Measurements from ENCODE around the gene DRG2. TPM values are rescaled to one million over a fixed set of nuclear protein-coding genes. Genes with fewer than 3 reads are reported as not detected.

The DRG2 gene
- total RNA-seq, 1 experiment from 2014 or later, result 47.9 TPM

GRCh38 chr17:18122990-18123753, 35.4 kb downstream of the DRG2 start:
- no peak for DNase-seq
- Histone ChIP-seq H3K4me1 (no peaks in the 10 kb centered on the region), H3K27me3 (replicated peaks; ENCODE audit: control insufficient read depth, insufficient read depth, low read length) (no peaks in the 10 kb centered on the region), H3K4me3 (ENCODE audit: low read depth, low read length) (no peak overlapping the region), H3K9me3 (peaks cover 9% of the 10 kb centered on the region; the same call in 1 of the 2 replicates), H3K36me3 (ENCODE audit: control insufficient read depth, insufficient read depth, low read length) (no peaks in the 10 kb centered on the region)
- Mint-ChIP-seq H3K27ac (ENCODE audit: unreplicated experiment) (no peak overlapping the region), H3K4me1 (ENCODE audit: low read depth, unreplicated experiment) (no peaks in the 10 kb centered on the region), H3K9me3 (ENCODE audit: unreplicated experiment) (no peaks in the 10 kb centered on the region), H3K36me3 (ENCODE audit: insufficient read depth, unreplicated experiment) (no peaks in the 10 kb centered on the region), H3K4me3 (ENCODE audit: unreplicated experiment) (no peak overlapping the region), H3K27me3 (ENCODE audit: insufficient read depth, unreplicated experiment) (peaks cover 4% of the 10 kb centered on the region)
- ChIA-PET POLR2A (no interaction called here), CTCF (no interaction called here)
- intact Hi-C loops (cut with micrococcal nuclease; ENCODE audit: unreplicated experiment), result no loop called here
- TF ChIP-seq CTCF (IDR thresholded peaks at IDR 0.05; ENCODE audit: insufficient read depth in 1 of 2, low read depth in 1 of 2, low read length in 1 of 2, severe bottlenecking in 1 of 2, unreplicated experiment in 1 of 2), result no peak
- no TSS peak for BruUV-seq (replicated peaks)

- H3K27me3 ChIP-seq (replicated peaks; ENCODE audit: control insufficient read depth, insufficient read depth, low read length), result no peaks in the 10 kb centered on the region
- no peak overlapping the region for H3K27ac Mint-ChIP-seq (ENCODE audit: unreplicated experiment)
- POLR2A ChIA-PET, result no interaction called here
- peaks cover 4% of the 10 kb centered on the region for H3K27me3 Mint-ChIP-seq (ENCODE audit: insufficient read depth, unreplicated experiment)
- H3K9me3 Mint-ChIP-seq (ENCODE audit: unreplicated experiment), result no peaks in the 10 kb centered on the region
- H3K36me3 ChIP-seq (ENCODE audit: control insufficient read depth, insufficient read depth, low read length), result no peaks in the 10 kb centered on the region
- no TSS peak for BruUV-seq (replicated peaks)
- CTCF ChIA-PET, result no interaction called here
- no peaks in the 10 kb centered on the region for H3K36me3 Mint-ChIP-seq (ENCODE audit: insufficient read depth, unreplicated experiment)
- H3K4me1 Mint-ChIP-seq (ENCODE audit: low read depth, unreplicated experiment), result no peaks in the 10 kb centered on the region
- H3K4me1 ChIP-seq, result no peaks in the 10 kb centered on the region
- H3K4me3 ChIP-seq (ENCODE audit: low read depth, low read length), result no peak overlapping the region
- H3K9me3 ChIP-seq, result peaks cover 8% of the 10 kb centered on the region; the same call in 1 of the 2 replicates
- intact Hi-C loops (cut with micrococcal nuclease; ENCODE audit: unreplicated experiment), result no loop called here
- no peak for TF ChIP-seq CTCF (IDR thresholded peaks at IDR 0.05; ENCODE audit: insufficient read depth in 1 of 2, low read depth in 1 of 2, low read length in 1 of 2, severe bottlenecking in 1 of 2, unreplicated experiment in 1 of 2)
- DNase-seq, result no peak
- no peak overlapping the region for H3K4me3 Mint-ChIP-seq (ENCODE audit: unreplicated experiment)
Observed at GRCh38 chr17:18124345-18125126, 36.8 kb downstream of the DRG2 start.

GRCh38 chr17:18129041-18129502, 41.3 kb downstream of the DRG2 start:
- no peaks in the 10 kb centered on the region for H3K9me3 Mint-ChIP-seq (ENCODE audit: unreplicated experiment)
- H3K27me3 ChIP-seq (replicated peaks; ENCODE audit: control insufficient read depth, insufficient read depth, low read length), result no peaks in the 10 kb centered on the region
- H3K36me3 Mint-ChIP-seq (ENCODE audit: insufficient read depth, unreplicated experiment), result no peaks in the 10 kb centered on the region
- no peaks in the 10 kb centered on the region for H3K36me3 ChIP-seq (ENCODE audit: control insufficient read depth, insufficient read depth, low read length)
- peaks cover 4% of the 10 kb centered on the region for H3K27me3 Mint-ChIP-seq (ENCODE audit: insufficient read depth, unreplicated experiment)
- no peaks in the 10 kb centered on the region for H3K4me1 Mint-ChIP-seq (ENCODE audit: low read depth, unreplicated experiment)
- no peak for TF ChIP-seq CTCF (IDR thresholded peaks at IDR 0.05; ENCODE audit: insufficient read depth in 1 of 2, low read depth in 1 of 2, low read length in 1 of 2, severe bottlenecking in 1 of 2, unreplicated experiment in 1 of 2)
- no TSS peak for BruUV-seq (replicated peaks)
- no peaks in the 10 kb centered on the region for H3K4me1 ChIP-seq
- DNase-seq, result no peak
- ChIA-PET CTCF (no interaction called here), POLR2A (no interaction called here)
- no peak overlapping the region for H3K4me3 ChIP-seq (ENCODE audit: low read depth, low read length)
- no peak overlapping the region for H3K27ac Mint-ChIP-seq (ENCODE audit: unreplicated experiment)
- intact Hi-C loops (cut with micrococcal nuclease; ENCODE audit: unreplicated experiment), result no loop called here
- no peak overlapping the region for H3K4me3 Mint-ChIP-seq (ENCODE audit: unreplicated experiment)
- no peaks in the 10 kb centered on the region for H3K9me3 ChIP-seq

Measured in Caco-2 (cell line).